ENCODE results near the gene LMO3.

The LMO3 gene

DNA sequence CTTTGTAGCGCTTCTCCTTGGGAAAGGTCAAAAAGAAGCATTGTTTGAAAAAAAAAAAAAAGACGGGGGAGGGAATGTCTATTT, at the start of gene LMO3:
Gene LMO3, minus strand, starts transcription at position 46 of the 84 bp plus-strand sequence. CDS start 5,302 bp downstream, outside the sequence.
- DNase-seq, result no peak

DNA sequence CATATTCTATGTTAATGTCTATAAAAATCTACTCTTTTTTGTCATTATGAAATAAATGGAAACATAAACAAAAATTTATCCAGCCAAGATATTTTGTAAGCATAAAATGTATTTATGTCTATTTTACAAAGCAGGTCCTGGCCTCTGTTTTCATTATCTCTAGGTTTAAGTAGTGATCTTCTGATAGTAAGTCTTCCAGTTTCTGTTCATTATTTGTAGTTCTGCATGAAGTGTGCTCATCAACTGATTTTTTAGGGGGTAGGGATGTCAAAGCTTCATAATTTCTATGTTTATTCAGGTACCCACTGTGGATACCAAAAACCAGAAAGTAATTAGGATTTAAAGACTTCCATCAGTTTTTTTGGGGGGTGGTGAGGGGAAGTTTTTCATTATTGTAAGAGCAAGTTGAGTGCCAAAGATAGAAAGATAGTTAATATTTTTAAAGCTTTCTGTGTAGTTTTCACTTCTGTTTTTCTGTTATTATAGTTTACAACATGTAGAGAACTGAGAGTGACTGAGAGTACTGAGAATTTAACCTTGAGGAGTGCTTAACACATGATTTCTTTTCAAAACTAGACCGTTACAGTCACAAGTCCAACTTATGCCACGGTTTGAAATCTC, 30.6 kb upstream of the LMO3 start:
- no peak for DNase-seq

DNA sequence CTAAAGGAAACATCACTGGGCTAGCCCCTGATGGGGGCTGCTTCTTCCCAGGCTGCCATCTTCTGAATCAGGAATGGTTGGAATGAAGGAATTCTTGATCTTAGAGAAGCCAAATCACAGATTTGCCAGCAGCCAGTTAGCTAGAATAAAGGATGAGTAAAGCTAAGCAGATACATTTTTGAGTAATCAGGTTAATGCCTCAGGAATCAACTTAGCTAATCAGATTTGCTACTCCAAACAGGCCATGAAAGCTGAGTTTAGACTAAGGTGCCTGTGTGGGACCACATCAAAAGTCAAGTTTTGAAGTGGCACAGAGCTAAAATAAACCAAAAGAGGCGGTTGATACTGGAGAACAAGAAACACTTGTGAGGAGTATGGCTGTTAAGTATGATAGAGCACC, 28.8 kb upstream of the LMO3 start:
- no peak for DNase-seq

DNA sequence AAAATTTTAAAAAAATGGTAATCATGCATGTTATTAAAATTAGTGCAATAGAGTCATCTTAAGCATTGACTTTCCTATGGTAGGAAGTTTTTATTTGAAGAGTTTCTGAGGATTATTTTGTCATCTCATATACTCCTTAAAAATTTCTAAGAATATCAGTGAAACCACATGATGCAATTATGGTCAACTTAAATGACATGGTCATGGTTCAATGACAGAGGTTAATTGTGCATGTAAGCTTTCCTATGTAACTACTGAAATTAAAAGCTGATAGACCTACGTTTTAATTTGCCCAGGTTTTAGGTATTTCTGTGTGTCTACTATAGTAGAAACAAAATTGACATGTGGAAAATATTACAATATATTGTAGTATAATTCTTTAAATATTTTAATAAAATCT, 21.0 kb upstream of the LMO3 start:
- DNase-seq, result no peak

DNA sequence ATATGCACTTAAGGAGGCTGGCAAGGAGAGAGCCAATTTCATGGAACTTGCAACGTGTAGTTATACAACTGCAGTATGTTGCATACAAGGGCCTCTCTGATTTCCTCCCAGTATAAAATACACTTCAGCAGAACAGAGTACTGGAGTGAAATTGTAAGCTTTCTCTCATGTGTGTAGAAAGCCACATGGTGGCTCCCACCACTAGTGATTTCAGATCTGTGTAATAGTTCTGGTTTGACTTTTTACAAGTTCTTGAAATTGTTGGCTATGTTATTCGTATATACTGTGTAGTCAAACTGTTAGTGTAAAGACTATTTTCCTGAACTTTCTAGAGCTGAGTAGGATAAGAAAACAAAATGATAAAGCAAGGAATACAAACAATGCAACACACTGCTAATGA, 16.4 kb upstream of the LMO3 start:
- no peak for DNase-seq

DNA sequence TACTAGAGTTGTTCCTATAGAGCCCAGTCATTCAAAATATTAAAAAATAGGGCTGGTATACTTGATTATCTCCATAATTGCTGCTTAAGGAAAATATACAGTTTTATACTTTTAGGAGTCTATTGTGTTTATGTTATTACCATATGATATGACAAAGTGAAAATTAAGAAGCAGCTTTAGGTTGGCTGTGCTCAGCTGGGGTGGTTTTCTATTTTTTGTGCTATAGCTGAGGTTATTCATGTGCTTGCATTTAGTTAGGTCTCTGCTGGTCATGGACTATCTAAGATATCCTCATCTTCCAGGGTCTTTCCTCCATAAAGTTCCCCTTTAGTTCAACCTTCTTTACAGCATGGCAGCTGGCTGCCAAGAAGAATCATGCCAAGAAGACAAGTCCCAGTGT, 13.6 kb upstream of the LMO3 start:
- no peak for DNase-seq

DNA sequence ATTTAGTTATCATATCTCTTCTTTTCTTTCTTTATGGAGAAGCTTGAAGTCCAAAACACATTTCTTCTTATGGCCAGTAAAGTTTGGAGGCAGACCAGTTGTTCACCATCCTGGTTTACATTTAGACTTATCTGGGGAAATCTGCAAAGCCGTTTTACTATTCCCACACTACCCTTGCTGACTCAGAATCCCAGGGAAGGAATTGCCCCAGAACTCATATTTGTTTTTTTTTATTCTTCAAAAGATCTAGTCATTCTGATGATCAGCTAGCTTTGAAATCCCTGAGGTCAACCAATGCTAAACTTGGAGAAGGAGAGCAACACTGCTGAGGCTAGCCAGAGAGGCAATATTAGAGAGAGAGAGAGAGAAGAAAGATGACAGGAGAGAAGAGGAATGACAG, 12.3 kb upstream of the LMO3 start:
- DNase-seq, result no peak

DNA sequence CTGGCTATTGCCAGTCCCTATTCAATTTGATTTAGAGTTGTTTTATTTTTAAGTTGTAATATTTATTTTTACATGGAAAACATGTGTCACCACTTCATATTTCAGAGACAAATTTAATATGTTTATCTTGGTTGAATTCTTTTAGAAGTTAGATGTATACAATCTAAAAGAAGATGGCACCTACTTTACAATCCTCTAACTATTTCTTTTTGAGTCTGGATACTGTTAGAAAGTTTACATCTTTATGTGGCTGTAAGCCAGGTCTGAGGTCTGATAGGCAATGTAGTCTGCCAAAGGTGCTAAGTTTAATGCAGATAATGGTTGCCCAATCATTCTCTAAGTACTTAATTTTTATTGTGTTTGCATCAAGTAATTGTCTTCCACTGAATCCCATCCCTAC, 7.2 kb upstream of the LMO3 start:
- DNase-seq, result no peak

DNA sequence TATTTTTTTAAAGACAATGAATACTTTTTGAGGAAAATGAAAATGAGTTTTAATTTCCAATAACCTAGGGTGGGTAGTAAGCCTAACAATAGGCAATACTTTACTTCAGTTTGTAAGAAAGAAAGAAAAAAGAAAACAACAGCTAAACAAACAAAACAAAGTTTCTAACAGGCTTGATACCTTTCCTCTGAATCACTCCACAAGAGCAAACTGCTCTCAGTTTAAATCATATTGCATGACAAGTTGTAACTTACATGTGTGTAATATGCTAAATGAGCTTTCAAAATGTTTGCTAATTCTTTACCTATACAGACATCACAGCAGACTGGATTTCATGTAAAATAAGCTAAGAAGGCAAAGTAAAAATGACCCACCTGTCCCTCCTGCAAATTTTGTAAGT, 6.7 kb upstream of the LMO3 start:
- DNase-seq, result no peak

DNA sequence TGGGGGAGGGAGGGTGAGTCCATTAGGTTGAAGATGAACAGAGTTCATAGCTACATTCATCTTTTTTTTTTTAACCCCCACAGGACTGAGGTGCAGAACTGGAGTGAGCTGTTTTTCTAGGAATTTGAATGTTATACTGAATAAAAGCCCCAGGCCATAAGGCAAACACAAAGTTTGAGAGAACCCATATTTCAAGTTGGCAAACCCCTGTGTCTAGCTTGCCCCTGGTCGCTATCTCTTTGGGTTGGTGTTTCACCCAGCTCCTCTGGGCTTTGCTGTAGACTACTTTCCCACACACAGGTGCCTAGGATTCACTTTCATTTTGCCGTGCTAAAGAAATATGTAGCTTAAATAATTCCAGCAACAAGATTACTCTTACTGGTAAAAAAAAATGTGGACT, 5.2 kb upstream of the LMO3 start:
- DNase-seq, result no peak

DNA sequence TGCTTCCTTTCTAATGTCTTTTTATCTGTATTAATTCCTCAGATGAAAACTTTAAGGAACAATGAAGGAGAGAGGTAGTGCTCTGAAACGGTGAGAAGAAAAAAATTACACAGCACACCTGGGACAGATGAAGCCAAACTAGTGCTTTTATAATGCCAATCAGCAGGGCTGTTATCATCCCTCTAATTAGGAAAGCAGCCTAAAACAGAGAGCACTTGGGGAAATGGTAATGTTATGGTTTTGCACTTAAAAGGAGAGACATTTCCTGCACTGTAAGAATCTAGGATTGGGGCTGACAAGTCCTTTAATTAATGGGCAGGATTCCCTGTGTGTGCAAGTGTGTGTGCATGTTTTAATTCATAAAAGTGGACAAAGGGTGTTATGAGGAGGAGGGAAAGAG, 4.8 kb upstream of the LMO3 start:
- DNase-seq, result no peak

DNA sequence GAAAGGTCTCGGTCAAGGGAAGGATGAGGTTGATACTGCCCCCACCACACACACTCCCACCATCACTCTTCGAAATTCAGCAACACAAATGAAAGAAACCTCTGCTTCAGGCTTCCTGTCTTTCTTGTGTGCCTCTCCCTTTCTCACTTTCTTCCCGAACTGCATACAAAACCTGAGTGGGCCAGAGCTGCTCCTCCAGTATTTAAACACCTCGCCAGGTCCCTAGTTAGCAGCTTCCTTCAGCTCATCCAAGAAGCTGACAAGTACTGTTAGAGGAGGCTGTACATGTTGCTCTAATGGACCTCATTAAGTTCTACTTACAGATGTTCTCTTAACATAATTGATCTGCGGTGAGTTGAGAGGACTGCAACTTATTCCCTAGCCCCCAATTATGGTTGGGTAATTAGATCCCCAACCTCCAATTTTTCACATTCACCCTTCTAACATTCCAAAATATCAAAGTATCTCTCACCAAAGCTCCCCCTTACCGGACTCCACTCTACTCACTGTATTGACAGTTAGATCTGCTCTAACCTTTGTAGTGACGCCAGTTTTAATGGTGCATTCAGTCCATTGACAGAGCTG, 4.1 kb upstream of the LMO3 start:
- DNase-seq, result no peak

DNA sequence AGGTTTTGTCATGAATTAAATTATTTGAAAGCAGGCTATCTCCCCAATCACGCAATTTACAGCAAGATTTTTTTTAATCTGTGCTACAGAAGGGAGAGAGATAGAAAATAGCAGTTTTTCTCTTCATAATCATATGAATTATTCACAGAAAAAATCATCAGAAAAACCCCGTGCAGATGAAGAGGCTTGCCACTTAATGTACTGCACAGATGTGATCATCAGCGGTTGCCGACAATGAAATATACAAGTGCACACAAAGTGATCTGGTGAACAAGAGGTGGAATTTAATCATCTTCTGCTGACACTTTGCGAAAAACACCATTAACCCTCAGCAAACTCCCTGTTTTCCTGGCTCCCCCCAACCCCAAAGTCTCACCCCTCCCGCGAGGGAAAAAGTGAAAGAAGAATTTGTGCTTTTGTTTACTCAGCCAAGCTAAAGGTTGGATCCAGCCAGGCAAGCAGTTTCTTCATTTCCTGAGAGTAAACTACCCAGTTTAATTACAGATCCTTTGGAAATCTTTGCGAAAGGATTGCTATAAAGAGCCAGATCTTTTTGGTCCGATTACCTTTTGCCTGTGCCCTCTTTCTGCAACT, 3.1 kb upstream of the LMO3 start:
- DNase-seq, result no peak

DNA sequence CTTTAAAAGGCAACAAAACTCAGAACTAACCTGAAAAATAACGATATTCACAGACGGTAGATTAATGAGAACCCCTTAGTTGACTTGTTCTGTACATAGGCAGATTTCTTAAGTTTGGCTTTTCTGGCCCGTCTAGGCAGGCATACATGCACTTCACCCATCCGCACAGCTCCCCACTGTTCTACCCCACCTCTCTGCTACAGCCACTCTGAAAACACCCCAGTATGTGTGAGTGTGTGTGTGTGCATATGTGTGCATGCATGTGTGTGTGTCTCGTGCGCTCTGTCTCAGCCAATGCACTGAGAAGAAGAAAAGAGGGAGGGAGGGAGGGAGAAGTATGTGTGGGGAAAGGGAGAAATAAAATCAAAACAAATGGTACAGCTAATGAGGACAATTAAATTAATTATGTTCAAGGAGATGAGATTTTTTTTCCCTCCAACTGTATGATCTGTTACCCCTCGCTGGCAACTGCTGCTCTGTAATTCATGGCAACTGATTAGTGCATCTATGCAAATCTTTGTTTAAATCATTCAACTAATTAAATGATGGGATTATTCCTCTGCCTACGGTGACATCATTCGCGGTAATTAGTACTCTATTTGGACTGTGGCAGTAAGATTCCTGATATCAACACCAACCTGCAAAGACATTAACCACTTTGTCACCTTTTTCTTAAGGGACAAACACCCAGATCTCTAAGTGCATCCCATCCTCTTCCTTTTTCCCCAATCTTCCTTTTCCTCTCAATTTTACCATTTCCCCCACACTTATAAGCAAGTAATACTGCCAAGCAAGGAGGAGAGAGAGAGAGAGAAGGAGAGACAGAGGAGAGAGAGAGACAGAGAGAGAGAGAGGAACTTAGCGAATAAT, 2.2 kb upstream of the LMO3 start:
- DNase-seq, result no peak

DNA sequence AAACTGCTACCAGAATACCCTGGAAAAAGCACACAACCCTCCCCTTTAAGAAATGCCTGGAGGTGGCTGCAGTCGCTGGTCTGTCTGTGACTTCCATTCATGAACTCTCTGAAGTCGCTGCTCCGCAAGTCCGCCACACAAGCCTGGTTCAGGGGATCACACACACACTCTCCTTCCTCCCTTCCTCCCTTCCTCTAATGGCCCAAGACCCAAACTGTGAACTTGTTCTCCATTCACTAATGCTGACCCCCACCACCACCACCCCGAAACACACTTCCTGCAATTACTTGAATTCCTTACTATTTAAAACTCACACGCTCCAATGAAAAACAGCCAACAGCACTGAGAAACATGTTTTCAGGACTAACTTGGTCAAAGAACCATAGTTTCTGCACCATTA, 1.0 kb upstream of the LMO3 start:
- DNase-seq, result no peak

DNA sequence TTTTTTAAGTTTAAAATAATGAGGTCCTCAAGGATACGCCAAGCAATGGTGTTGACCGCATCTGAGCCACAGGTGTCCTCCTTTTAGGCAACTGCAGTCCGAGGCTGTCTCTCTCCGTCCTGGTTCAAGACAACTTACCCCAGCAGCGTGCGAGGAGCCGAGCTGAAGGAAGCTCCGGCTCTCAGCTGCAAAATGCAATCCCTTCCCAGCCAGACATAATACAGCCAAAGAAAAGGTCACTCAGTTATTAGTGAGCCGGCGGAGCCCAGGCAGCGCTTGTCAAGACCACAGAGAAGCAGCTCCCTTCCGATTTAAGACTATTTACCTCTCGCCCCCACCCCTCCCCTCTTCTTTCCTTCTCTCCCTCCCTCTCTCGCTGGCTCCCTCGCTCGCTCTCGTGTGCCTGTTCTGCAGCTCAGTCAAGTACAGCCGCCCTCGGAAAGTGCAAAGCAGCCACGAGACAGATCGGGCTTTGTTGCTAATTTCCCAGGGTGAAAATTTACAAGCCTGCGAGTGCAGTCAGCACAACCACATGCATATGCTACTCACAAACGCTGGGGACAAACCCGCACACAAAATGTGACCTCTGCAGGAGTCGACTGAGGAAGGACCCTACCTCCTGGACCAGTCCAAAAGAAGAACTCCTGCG, 363 bp upstream of the LMO3 start:
- DNase-seq, result no peak

DNA sequence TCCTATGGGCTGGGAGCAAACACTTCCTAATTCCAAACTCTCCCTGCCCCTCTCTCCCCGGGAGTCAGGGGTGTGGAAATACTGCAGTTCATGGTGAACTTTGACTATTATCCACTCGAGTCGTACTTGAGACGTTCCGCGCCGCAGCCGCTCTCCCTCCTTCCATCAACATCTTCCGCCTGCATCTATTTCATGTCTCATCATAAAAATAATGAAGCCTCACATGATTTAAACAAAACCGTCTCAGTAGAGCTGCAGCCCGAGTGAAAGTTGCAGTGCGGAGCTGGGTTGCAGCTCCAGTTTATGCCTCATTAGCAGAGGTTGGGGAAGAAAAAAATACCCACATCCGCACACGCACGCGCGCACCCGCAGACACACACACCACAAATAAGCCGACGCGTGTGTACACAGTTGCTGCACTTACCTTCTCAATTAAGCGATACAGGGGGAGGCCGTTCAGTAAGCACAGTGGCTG, 283 bp downstream of the LMO3 start:
- DNase-seq, result no peak

DNA sequence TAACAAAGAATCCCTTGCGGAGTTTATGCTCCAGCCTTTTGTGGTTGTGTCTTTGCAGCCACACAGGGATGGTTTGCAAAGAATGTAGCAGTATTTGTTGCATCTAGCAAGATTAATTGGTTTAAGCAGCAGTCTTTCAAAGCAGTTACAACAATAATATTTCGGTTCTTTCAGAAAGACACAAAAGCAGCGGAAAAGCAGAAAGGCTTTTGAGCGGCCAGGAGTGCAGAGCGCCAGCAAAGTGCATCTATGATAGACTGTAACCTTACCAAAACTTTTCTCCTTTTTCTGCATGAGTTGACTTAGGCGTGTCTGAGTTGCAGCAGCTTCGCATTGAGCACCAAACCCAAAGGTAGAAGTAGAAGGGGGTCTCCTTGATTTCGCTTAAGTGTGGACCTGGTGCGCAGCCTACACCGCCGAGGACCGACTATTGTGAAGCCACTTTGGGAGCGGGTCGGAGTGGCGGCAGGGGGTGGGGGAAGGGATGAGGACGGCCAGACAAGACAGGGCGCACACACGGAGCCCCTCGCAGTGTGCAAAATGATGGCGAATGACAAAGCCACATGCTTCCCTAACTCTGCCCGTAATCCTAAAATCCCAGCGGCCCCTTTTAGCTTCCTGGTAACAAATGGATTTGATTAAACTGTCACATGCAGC, 1.2 kb downstream of the LMO3 start:
- DNase-seq, result no peak

DNA sequence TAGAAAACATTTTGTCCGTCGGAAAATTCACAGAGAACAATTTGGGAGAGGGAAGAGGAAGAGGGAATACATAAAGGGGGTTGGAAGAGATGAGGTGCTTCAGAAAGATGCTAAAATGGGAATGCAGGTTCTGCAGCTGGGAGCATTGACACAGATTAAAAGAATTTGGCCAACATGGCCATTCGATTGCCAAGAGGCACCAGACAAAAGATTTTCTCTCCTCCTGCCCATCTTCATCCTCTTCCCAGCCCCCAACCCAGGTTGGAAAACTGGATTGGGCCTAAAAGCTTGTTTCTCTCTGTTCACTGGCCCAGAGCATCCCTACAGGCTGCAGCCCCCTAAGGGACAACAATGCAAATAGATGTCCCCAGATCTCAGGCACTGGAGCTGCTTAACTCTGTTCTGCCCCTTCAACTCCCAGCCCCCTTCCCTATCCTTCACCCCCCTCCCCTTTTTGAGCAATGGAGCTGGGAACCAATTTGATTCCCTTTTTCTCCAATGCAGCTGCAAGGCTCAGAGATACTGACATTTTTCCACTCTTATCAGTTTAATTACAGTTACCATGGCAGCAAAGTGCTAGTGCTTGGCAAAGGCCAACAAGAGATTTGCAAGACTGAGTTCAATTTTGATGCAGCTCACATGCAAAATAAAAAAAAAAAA, 1.9 kb downstream of the LMO3 start:
- DNase-seq, result no peak

DNA sequence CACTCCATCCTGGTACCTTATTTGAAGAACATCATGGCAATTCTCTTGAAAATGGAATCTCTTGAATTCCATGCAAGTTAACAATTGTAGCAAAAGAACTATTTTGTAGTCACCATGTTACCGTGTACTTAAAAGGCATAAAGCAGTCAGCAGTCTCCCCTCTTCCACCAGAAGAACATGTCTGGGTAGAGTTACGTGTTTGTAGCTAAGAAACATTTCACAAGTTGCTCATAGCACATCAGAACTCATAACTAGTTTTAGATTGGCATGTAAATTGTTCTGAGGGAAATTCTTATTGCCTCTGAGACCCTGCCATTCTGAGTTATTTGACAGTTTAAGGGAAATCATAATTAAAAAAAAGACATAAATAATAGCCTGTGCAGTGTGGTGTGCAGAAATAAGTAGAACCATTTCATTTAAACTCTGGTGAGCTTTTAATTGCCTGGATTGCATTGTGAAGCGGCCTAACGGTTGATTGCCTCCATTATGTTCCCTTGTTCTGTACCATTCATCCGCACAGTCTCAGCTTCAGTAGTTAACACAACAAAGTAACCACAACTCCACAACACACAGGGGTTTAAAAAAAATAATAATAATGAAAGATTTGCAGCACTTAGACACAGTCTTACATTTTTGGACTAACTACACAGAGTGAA, 2.6 kb downstream of the LMO3 start:
- DNase-seq, result no peak

DNA sequence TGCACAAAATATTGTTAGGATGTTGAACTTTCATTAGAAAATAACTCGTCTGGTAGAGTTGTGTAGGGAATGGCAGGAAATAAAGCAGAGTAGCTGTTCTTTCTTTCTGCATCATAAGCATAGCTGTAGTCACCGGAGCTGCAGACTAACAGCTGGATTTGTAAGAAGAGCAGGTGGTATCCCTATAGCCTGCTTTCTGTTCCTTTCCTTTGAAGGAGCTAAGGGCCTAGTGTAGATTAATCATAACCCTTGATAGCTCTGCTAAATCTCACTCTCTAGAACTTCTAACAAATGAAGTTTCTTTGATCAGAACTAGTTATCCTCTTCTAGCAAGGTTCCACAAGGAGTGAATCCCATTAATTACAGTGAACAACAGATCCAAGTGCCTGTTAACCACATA, 3.5 kb downstream of the LMO3 start:
- no peak for DNase-seq

DNA sequence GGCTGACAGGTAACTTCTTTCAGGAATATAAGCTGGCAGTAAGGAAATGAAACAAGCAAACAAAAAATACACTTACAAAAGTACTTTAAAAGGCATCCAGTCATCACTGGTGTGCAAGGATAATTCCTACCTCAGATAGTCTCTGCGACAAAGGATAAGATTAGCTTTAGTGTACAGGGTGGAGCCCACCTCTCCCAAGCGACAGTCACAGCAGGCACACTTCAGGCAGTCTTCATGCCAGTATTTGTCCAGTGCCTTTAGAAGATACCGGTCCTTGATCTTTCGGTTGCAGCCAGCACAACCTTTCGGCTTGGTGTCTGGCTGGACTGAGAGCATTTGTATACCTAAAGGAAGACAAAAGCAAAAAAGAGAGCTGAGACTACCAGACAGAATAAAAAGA, 5.4 kb downstream of the LMO3 start:
- no peak for DNase-seq
